ENCODE measurements around the gene OR5AC2.

Gene OR5AC2

GRCh38 chr3:98086873-98087272 lies at the start of gene OR5AC2:
Gene OR5AC2 (plus strand): TSS chr3:98087173. CDS start chr3:98087173, 0 bp downstream.
- DNase-seq = no peak

- no peak for DNase-seq
Observed at GRCh38 chr3:98038286-98038685, 48.7 kb upstream of the OR5AC2 start.

- DNase-seq = no peak
Observed at GRCh38 chr3:98038876-98039275, 48.1 kb upstream of the OR5AC2 start.

- peak; percentile 61 for DNase-seq
Observed at GRCh38 chr3:98039322-98040024, 47.5 kb upstream of the OR5AC2 start.

- no peak for DNase-seq
Observed at GRCh38 chr3:98041350-98041749, 45.6 kb upstream of the OR5AC2 start.

GRCh38 chr3:98048586-98048985 lies 38.4 kb upstream of the OR5AC2 start:
- no peak for DNase-seq

GRCh38 chr3:98049271-98049670 lies 37.7 kb upstream of the OR5AC2 start:
- DNase-seq = no peak

- DNase-seq = no peak
Observed at GRCh38 chr3:98056035-98056434, 30.9 kb upstream of the OR5AC2 start.

GRCh38 chr3:98057631-98058030 lies 29.3 kb upstream of the OR5AC2 start:
- no peak for DNase-seq

GRCh38 chr3:98058244-98058960 lies 28.6 kb upstream of the OR5AC2 start:
- DNase-seq = no peak

- no peak for DNase-seq
Observed at GRCh38 chr3:98068824-98069223, 18.1 kb upstream of the OR5AC2 start.

GRCh38 chr3:98070840-98071239 lies 16.1 kb upstream of the OR5AC2 start:
- DNase-seq = no peak

GRCh38 chr3:98073486-98073885 lies 13.5 kb upstream of the OR5AC2 start:
- DNase-seq = no peak

GRCh38 chr3:98095882-98096281 lies 8.9 kb downstream of the OR5AC2 start:
- no peak for DNase-seq

GRCh38 chr3:98099848-98100247 lies 12.9 kb downstream of the OR5AC2 start:
- peak; percentile 14 for DNase-seq

GRCh38 chr3:98108162-98108561 lies 21.2 kb downstream of the OR5AC2 start:
- DNase-seq = no peak

- DNase-seq = no peak
Observed at GRCh38 chr3:98109807-98110549, 23.0 kb downstream of the OR5AC2 start.

- DNase-seq = no peak
Observed at GRCh38 chr3:98110550-98110908, 23.6 kb downstream of the OR5AC2 start.

- no peak for DNase-seq
Observed at GRCh38 chr3:98114264-98114663, 27.3 kb downstream of the OR5AC2 start.

GRCh38 chr3:98115717-98116116 lies 28.7 kb downstream of the OR5AC2 start:
- no peak for DNase-seq

GRCh38 chr3:98130421-98130820 lies 43.4 kb downstream of the OR5AC2 start, which contains the start of gene OR5H1:
Gene OR5H1 (plus strand): TSS chr3:98130721. CDS start chr3:98132698, 1,977 bp downstream.
- DNase-seq = no peak

GRCh38 chr3:98136631-98137030 lies 49.7 kb downstream of the OR5AC2 start:
- no peak for DNase-seq
